ENCODE results near the gene COQ8A. TPM values are rescaled to one million over a fixed set of nuclear protein-coding genes. Genes with fewer than 3 reads are reported as not detected.
A peak's percentile ranks its signal among the peaks of the same experiment; 100 is the strongest.

COQ8A gene
- polyA plus RNA-seq, 12 donors, result 30.4 to 73.1 (median 55.3) TPM; not detected in 1

- no peak for DNase-seq
These were observed 31.7 kb downstream of the COQ8A start for GRCh38 chr1:226971765-226972164.

- no peak for DNase-seq
These were observed 32.8 kb downstream of the COQ8A start for GRCh38 chr1:226972931-226973330.

GRCh38 chr1:226973371-226973897, 33.3 kb downstream of the COQ8A start:
- DNase-seq, result peak; percentile 53

- DNase-seq, result no peak
These were observed 33.9 kb downstream of the COQ8A start for GRCh38 chr1:226973898-226974543.

- no peak for DNase-seq
These were observed 34.6 kb downstream of the COQ8A start for GRCh38 chr1:226974544-226975258.

GRCh38 chr1:226975259-226976250, 35.5 kb downstream of the COQ8A start:
- no peak for DNase-seq

GRCh38 chr1:226976276-226976977, 36.3 kb downstream of the COQ8A start:
- DNase-seq, result no peak

- DNase-seq, result no peak
These were observed 37.0 kb downstream of the COQ8A start for GRCh38 chr1:226976978-226977642.

- no peak for DNase-seq
These were observed 37.7 kb downstream of the COQ8A start for GRCh38 chr1:226977643-226978431.

GRCh38 chr1:226978432-226979114, 38.5 kb downstream of the COQ8A start:
- DNase-seq, result no peak

- DNase-seq, result no peak
These were observed 39.0 kb downstream of the COQ8A start for GRCh38 chr1:226979115-226979516.

GRCh38 chr1:226979517-226980121, 39.5 kb downstream of the COQ8A start:
- DNase-seq, result no peak

- DNase-seq, result no peak
These were observed 40.0 kb downstream of the COQ8A start for GRCh38 chr1:226980122-226980560.

- DNase-seq, result no peak
These were observed 40.7 kb downstream of the COQ8A start for GRCh38 chr1:226980565-226981385.

GRCh38 chr1:226981386-226981817, 41.3 kb downstream of the COQ8A start:
- no peak for DNase-seq

- no peak for DNase-seq
These were observed 41.7 kb downstream of the COQ8A start for GRCh38 chr1:226981838-226982237.

GRCh38 chr1:226982451-226983177, 42.5 kb downstream of the COQ8A start:
- no peak for DNase-seq

Measured in muscle of arm (tissue), 12 donors.